ENCODE measurements around the gene COL26A1.

DNA sequence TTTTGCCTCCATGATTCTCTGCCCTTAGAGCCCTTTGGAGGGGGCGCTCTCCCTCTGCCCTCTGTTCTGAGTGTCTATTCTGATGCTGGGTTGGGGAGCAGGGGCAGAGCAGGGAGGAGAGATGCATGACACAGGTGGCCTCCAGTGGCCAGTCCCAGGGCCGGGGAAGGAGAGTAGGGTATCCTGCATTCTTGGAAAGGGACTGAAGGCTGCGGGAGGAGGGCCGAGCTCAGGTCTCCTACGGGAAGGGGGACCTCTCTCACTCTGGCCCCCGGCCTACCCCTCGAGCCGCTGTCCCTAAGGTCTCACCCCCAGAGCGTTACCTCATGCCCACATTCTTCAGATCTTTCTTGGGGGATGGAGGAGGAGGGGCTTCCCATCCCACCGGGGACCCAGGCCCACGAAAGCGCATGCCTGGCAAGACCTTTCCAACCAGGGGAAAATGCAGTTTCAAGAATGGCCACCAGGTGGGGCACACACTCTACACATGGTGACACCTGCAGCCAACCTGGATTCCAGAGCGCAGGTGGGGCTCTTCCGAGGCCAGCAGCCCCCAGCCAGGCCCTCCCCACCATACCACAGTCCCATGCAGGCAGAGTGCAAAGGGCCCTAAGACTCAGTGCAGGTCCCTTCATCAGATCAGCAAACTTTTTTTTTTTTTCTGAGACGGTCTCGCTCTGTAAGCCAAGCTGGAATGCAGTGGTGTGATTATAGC lies 180.0 kb downstream of the COL26A1 start:
- no peak for TF ChIP-seq POLR2A (IDR thresholded peaks at IDR 0.05)
- TF ChIP-seq, protein P1, sequence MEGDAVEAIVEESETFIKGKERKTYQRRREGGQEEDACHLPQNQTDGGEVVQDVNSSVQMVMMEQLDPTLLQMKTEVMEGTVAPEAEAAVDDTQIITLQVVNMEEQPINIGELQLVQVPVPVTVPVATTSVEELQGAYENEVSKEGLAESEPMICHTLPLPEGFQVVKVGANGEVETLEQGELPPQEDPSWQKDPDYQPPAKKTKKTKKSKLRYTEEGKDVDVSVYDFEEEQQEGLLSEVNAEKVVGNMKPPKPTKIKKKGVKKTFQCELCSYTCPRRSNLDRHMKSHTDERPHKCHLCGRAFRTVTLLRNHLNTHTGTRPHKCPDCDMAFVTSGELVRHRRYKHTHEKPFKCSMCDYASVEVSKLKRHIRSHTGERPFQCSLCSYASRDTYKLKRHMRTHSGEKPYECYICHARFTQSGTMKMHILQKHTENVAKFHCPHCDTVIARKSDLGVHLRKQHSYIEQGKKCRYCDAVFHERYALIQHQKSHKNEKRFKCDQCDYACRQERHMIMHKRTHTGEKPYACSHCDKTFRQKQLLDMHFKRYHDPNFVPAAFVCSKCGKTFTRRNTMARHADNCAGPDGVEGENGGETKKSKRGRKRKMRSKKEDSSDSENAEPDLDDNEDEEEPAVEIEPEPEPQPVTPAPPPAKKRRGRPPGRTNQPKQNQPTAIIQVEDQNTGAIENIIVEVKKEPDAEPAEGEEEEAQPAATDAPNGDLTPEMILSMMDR (IDR thresholded peaks at IDR 0.05), result peak; percentile 85 to 92 (median 90)
- TF ChIP-seq POLR2AphosphoS5 (IDR thresholded peaks at IDR 0.05), result no peak
- TF ChIP-seq EP300 (IDR thresholded peaks at IDR 0.05), result no peak
